Activated CD4-positive, alpha-beta T cell treated with anti-CD3 and anti-CD28 coated beads, Interleukin-2, amount 50 U/mL, for 24 hours (primary cell): ENCODE measurements around the gene ACTN2.

Experiments
- DNase-seq, 2 donors: peaks; one replicate each; pipeline ENCODE4 v3.0.0-alpha.2; 2020; ENCODE audit warnings: low read depth in 1 of 2, low spot score in 1 of 2

Gene ACTN2

GRCh38 chr1:236812334-236813030 lies 126.2 kb downstream of the ACTN2 start:
- DNase-seq = no peak
